ENCODE data around the gene PSMG3. TPM values are rescaled to one million over a fixed set of nuclear protein-coding genes. Genes with fewer than 3 reads are reported as not detected.

Gene PSMG3
- total RNA-seq, 1 experiment from 2014 or later: 63.0 TPM

DNA sequence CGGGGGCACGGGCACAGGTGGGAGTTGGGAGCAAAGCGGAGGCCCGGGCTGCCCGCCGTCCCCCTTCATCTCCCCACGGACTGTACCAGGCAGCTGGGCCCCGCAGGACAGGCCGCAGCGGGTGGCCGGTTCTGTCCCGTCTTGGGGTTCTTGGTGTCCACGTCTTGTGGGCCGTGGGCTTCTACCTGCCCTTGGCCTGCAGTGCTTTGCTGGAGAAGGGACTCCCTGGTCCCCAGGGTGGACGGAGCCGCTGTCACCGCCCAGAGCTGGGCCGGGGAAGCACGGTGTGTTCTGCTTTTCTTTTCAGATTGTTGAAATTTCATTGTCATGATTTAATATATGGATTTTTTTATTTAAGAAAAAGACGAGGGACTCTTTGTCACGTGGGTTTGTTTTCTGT, 27.5 kb downstream of the PSMG3 start:
- Mint-ChIP-seq H3K27me3 (ENCODE audit: low read depth) (no peaks in the 10 kb centered on the region), H3K36me3 (ENCODE audit: insufficient read depth in 1 of 3, low read depth in 3 of 3) (peaks cover 3 to 15% (median 6%) of the 10 kb centered on the region in 3 experiments; a peak in 4 of 7 replicates), H3K4me1 (peaks cover 3 to 4% of the 10 kb centered on the region in 2 experiments)

More for the DNA sequence above, 27.5 kb downstream of the PSMG3 start:
- Histone ChIP-seq H3K79me2 (ENCODE audit: insufficient read depth, low read length) (no peaks in the 10 kb centered on the region), H2BK20ac (ENCODE audit: low read depth, low read length, poor library complexity, severe bottlenecking) (no peak overlapping the region), H3K27ac (ENCODE audit: insufficient read length, low read depth, low read length) (no peak overlapping the region), H2AFZ (ENCODE audit: low read length) (no peak overlapping the region), H4K91ac (ENCODE audit: insufficient read length, low read depth, low read length) (no peak overlapping the region), H3K18ac (ENCODE audit: insufficient read length, low read depth, low read length) (no peak overlapping the region), H3K4ac (ENCODE audit: low read depth, low read length) (no peak overlapping the region), H2BK120ac (ENCODE audit: low read depth, low read length, poor library complexity, severe bottlenecking) (no peak overlapping the region), H3K9me3 (ENCODE audit: control insufficient read depth, low read depth, low read length) (no peaks in the 10 kb centered on the region), H2AK5ac (ENCODE audit: insufficient read length, low read length) (no peak overlapping the region), H3T11ph (ENCODE audit: low read length) (no peak overlapping the region), H3K4me2 (ENCODE audit: insufficient read depth, insufficient read length, low read length) (no peak overlapping the region), H3K56ac (ENCODE audit: insufficient read length, low read depth, low read length) (no peak overlapping the region), H3K23me2 (ENCODE audit: insufficient read length, low read depth, low read length, poor library complexity, severe bottlenecking) (no peaks in the 10 kb centered on the region), H3K9ac (ENCODE audit: extremely low read depth, insufficient read length, low read length) (no peak overlapping the region), H3K79me1 (ENCODE audit: insufficient read depth, low read depth, low read length, poor library complexity, severe bottlenecking) (no peaks in the 10 kb centered on the region), H4K8ac (replicated peaks; ENCODE audit: insufficient read length, low read depth, low read length) (no peak overlapping the region), H2BK15ac (ENCODE audit: low read depth, low read length) (no peak overlapping the region), H3K4me1 (ENCODE audit: insufficient read depth, low read length) (no peaks in the 10 kb centered on the region), H4K5ac (ENCODE audit: insufficient read length, low read depth, low read length) (no peak overlapping the region), H3K23ac (ENCODE audit: insufficient read length, low read depth, low read length) (no peak overlapping the region), H3K27me3 (ENCODE audit: insufficient read depth, low read length) (no peaks in the 10 kb centered on the region), H3K14ac (ENCODE audit: insufficient read depth, low read length) (no peak overlapping the region), H2BK5ac (ENCODE audit: insufficient read length, low read length) (no peak overlapping the region), H2BK12ac (ENCODE audit: insufficient read length, low read depth, low read length) (no peak overlapping the region), H4K20me1 (ENCODE audit: control insufficient read depth, insufficient read depth, insufficient read length) (no peaks in the 10 kb centered on the region)
- no peak for DNase-seq
- Mint-ChIP-seq H3K9me3 (no peaks in the 10 kb centered on the region), H3K4me3 (no peak overlapping the region), H3K27ac (no peak overlapping the region)
- no CpG with 5 or more reads among the region's 21 CpGs for WGBS (ENCODE audit: extremely low coverage, insufficient read length, low lambda C conversion rate)
- TF ChIP-seq CTCF (conservative IDR thresholded peaks at IDR 0.05): no peak

All from H9 (cell line).